Cardiac fibroblast (primary cell): ENCODE results near the gene OOSP1.

Experiments
- DNase-seq, 2 donors: peaks; one replicate each; pipeline versions ENCODE4 v3.0.0 to v3.0.0-alpha.2; 2010; ENCODE audit warnings: low read depth in 2 of 2
- H3K4me3 ChIP-seq, 2 donors: replicated peaks in 1 of 2; 1 replicate in 1 of 2; 2 replicates in 1 of 2; pipeline ENCODE4 v1.5.1; 2011; ENCODE audit warnings: low read depth in 2 of 2, low read length in 2 of 2, mild to moderate bottlenecking in 2 of 2, moderate library complexity in 1 of 2
- CTCF ChIP-seq: IDR thresholded peaks from one replicate; pipeline ENCODE4 v1.5.1; 2011; ENCODE audit warnings: low read depth, mild to moderate bottlenecking, low read length, inconsistent platforms

The OOSP1 gene

GRCh38 chr11:59984368-59984767 is 46.1 kb downstream of the OOSP1 start:
- DNase-seq = no peak
- no peak overlapping the region for H3K4me3 ChIP-seq
- no peak for TF ChIP-seq CTCF

GRCh38 chr11:59990421-59990820 is 52.2 kb downstream of the OOSP1 start:
- TF ChIP-seq CTCF = no peak
- H3K4me3 ChIP-seq = no peak overlapping the region
- no peak for DNase-seq

- no peak for TF ChIP-seq CTCF
- no peak overlapping the region for H3K4me3 ChIP-seq
- no peak for DNase-seq
Measured at GRCh38 chr11:59992425-59992824, 54.2 kb downstream of the OOSP1 start.

GRCh38 chr11:59997800-59998199 is 59.6 kb downstream of the OOSP1 start:
- no peak for TF ChIP-seq CTCF

GRCh38 chr11:59999691-60000090 is 61.5 kb downstream of the OOSP1 start:
- no peak for DNase-seq
- no peak for TF ChIP-seq CTCF
- H3K4me3 ChIP-seq = no peak overlapping the region

More at GRCh38 chr11:59997800-59998199, 59.6 kb downstream of the OOSP1 start:
- H3K4me3 ChIP-seq = no peak overlapping the region
- no peak for DNase-seq

GRCh38 chr11:60003729-60004128 is 65.5 kb downstream of the OOSP1 start:
- no peak for DNase-seq
- no peak overlapping the region for H3K4me3 ChIP-seq
- no peak for TF ChIP-seq CTCF

GRCh38 chr11:60005360-60005759 is 67.1 kb downstream of the OOSP1 start:
- H3K4me3 ChIP-seq = no peak overlapping the region
- no peak for TF ChIP-seq CTCF
- no peak for DNase-seq
